IPS-20b (cell line): ENCODE data around the gene MAGI1.

Source experiments
- H3K27ac ChIP-seq: one replicate; pipeline ENCODE4 v1.5.1; 2013; ENCODE audit warnings: low read length
- H3K27me3 ChIP-seq: 2 replicates; pipeline ENCODE4 v1.6.1; 2013; ENCODE audit warnings: mild to moderate bottlenecking, low read length, inconsistent platforms; ENCODE audit not compliant: insufficient read depth
- H3K36me3 ChIP-seq: 2 replicates; pipeline ENCODE4 v1.6.1; 2013; ENCODE audit warnings: low read depth, mild to moderate bottlenecking, inconsistent platforms, low read length, moderate library complexity; ENCODE audit not compliant: insufficient read depth
- H3K4me1 ChIP-seq: 2 replicates; pipeline ENCODE4 v1.6.1; 2013; ENCODE audit warnings: mild to moderate bottlenecking, control low read depth, inconsistent platforms, low read length, moderate library complexity; ENCODE audit not compliant: insufficient read depth
- H3K4me3 ChIP-seq: 2 replicates; pipeline ENCODE4 v1.5.1; 2013; ENCODE audit warnings: mild to moderate bottlenecking, low read length, inconsistent platforms
- H3K9ac ChIP-seq: 2 replicates; pipeline ENCODE4 v1.6.1; 2013; ENCODE audit warnings: low read depth, mild to moderate bottlenecking, inconsistent platforms, low read length, moderate library complexity
- H3K9me3 ChIP-seq: 2 replicates; pipeline ENCODE4 v1.6.1; 2013; ENCODE audit warnings: mild to moderate bottlenecking, low read depth, low read length, inconsistent platforms; ENCODE audit not compliant: insufficient read depth

The MAGI1 gene

GRCh38 chr3:65538101-65538500 is 500.6 kb downstream of the MAGI1 start:
- Histone ChIP-seq H3K4me3 (no peak overlapping the region), H3K27me3 (no peaks in the 10 kb centered on the region), H3K4me1 (peaks cover 44% of the 10 kb centered on the region), H3K9me3 (peaks cover 2% of the 10 kb centered on the region; the same call in 1 of the 2 replicates), H3K9ac (no peak overlapping the region), H3K27ac (no peak overlapping the region), H3K36me3 (no peaks in the 10 kb centered on the region)

- no peak overlapping the region for H3K9ac ChIP-seq
- no peaks in the 10 kb centered on the region for H3K36me3 ChIP-seq
- H3K27me3 ChIP-seq = no peaks in the 10 kb centered on the region
- H3K27ac ChIP-seq = no peak overlapping the region
- peaks cover 48% of the 10 kb centered on the region for H3K4me1 ChIP-seq
- H3K9me3 ChIP-seq = no peaks in the 10 kb centered on the region
- no peak overlapping the region for H3K4me3 ChIP-seq
Measured at GRCh38 chr3:65537109-65537508, 501.6 kb downstream of the MAGI1 start.

DNA sequence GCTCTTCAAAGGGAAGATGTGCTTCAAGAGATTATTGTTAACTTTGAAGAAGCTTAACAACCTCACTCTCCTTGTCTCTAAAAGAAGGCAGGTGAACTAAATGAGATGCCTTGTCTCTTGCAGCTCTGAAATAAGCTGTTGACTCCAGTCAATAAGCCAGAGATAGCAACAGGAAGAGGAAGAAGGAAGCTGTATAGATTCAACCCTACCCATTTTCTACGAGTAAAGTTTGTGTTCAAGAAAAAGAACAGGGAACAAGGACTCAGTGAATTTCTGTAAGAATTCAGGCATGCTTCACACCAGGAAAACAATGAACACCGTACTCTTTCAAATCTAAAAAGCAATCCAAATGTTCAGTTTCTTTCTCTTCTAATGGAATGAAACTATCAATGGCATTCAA is 503.5 kb downstream of the MAGI1 start:
- H3K4me3 ChIP-seq = no peak overlapping the region
- H3K9me3 ChIP-seq = no peaks in the 10 kb centered on the region
- no peaks in the 10 kb centered on the region for H3K27me3 ChIP-seq
- H3K27ac ChIP-seq = no peak overlapping the region
- peaks cover 38% of the 10 kb centered on the region for H3K4me1 ChIP-seq
- no peak overlapping the region for H3K9ac ChIP-seq
- no peaks in the 10 kb centered on the region for H3K36me3 ChIP-seq

DNA sequence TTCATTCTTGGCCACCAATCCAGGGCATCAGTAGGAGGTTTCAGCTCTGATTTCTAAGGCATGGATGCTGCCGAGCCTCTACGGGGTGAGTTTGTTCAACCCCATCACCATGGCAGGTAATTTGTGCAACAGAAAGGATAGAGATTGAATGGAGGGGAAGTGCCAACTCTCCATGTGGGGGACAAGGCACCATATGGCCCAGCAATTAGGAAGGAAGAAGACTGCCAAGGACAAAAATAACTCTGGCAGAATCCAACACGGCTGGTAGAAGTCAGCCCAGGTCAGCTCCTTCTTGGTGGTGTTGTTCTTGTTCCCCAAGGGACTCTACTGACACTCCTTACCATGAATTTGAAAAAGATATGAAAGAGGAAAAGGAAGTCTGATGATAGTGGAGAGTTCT is 503.9 kb downstream of the MAGI1 start:
- Histone ChIP-seq H3K4me1 (peaks cover 33% of the 10 kb centered on the region), H3K4me3 (no peak overlapping the region), H3K27ac (no peak overlapping the region), H3K27me3 (no peaks in the 10 kb centered on the region), H3K9me3 (no peaks in the 10 kb centered on the region), H3K36me3 (no peaks in the 10 kb centered on the region), H3K9ac (no peak overlapping the region)

DNA sequence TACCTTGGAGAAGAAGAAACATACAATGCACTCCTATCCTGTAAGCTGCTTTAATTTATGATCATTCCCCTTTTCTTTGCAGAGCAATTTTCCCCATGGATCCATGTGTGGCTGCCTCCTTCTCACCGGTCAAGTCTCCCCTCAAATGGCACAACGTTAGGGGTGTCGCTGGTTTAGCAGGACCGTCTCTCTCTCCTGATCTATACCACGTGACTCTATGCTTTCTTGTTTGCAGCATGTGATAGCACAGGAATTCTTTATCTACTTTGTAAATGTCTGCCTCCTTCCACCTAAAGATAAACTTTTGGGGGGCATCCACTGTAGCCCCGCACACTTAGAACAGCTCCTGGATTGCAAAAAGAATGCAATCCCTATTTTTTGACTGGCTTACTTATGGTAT is 506.0 kb downstream of the MAGI1 start:
- Histone ChIP-seq H3K27me3 (no peaks in the 10 kb centered on the region), H3K4me3 (no peak overlapping the region), H3K9ac (no peak overlapping the region), H3K27ac (no peak overlapping the region), H3K9me3 (no peaks in the 10 kb centered on the region), H3K4me1 (peaks cover 17% of the 10 kb centered on the region; the same call in 1 of the 2 replicates), H3K36me3 (no peaks in the 10 kb centered on the region)

DNA sequence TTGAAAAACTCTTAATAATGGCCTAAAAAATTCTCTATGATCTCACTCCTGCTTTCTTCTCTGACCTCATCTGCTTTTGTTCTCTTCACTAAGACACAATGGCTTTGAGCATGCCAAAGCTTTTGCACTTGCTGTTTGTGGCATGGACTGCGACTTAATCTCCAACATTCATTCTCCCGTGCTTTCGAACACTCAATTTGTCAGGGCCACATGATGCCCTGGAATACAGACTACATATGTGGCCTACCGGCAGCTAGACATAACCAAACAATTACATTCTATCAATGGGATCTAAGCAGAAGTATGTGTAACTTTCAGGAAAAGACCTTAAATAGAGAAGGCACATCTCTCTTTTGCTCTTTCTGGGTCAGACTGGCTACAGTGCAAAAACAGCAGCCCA is 506.5 kb downstream of the MAGI1 start:
- no peak overlapping the region for H3K9ac ChIP-seq

GRCh38 chr3:65531499-65531898 is 507.2 kb downstream of the MAGI1 start:
- no peaks in the 10 kb centered on the region for H3K36me3 ChIP-seq
- H3K27ac ChIP-seq = no peak overlapping the region
- peaks cover 6% of the 10 kb centered on the region; the same call in 1 of the 2 replicates for H3K4me1 ChIP-seq
- H3K9me3 ChIP-seq = no peaks in the 10 kb centered on the region
- no peak overlapping the region for H3K9ac ChIP-seq
- no peak overlapping the region for H3K4me3 ChIP-seq
- H3K27me3 ChIP-seq = no peaks in the 10 kb centered on the region

More for the DNA sequence above, 506.5 kb downstream of the MAGI1 start:
- Histone ChIP-seq H3K27me3 (no peaks in the 10 kb centered on the region), H3K27ac (no peak overlapping the region), H3K4me3 (no peak overlapping the region), H3K4me1 (peaks cover 13% of the 10 kb centered on the region; the same call in 1 of the 2 replicates), H3K9me3 (no peaks in the 10 kb centered on the region), H3K36me3 (no peaks in the 10 kb centered on the region)

DNA sequence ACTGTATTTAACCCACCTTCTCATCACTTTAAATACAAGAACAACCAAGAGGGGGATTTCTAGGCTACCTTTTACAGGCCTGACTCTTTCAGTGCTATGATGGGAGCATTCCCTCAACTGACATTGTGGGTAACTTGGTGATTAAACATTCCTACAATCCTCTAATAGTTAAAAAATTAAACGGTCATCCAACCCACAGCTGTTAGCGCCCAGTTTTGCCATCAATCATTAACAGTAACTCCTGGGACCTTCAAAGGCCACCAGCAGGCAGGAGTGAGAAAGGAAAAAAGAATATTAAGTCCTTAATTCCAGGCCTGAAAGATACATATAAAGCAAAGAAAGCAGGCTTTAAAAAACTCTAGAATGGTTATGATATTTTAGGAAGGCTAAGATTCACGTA is 512.1 kb downstream of the MAGI1 start:
- H3K4me3 ChIP-seq = no peak overlapping the region
- no peak overlapping the region for H3K9ac ChIP-seq
- no peaks in the 10 kb centered on the region for H3K9me3 ChIP-seq
- no peak overlapping the region for H3K27ac ChIP-seq
- no peaks in the 10 kb centered on the region for H3K36me3 ChIP-seq
- peaks cover 19% of the 10 kb centered on the region; the same call in 1 of the 2 replicates for H3K4me1 ChIP-seq
- H3K27me3 ChIP-seq = no peaks in the 10 kb centered on the region

GRCh38 chr3:65524584-65524983 is 514.1 kb downstream of the MAGI1 start:
- H3K9me3 ChIP-seq = no peaks in the 10 kb centered on the region
- H3K9ac ChIP-seq = no peak overlapping the region
- H3K27me3 ChIP-seq = no peaks in the 10 kb centered on the region
- H3K4me1 ChIP-seq = peaks cover 28% of the 10 kb centered on the region; the same call in 1 of the 2 replicates
- H3K4me3 ChIP-seq = no peak overlapping the region
- no peaks in the 10 kb centered on the region for H3K36me3 ChIP-seq
- H3K27ac ChIP-seq = no peak overlapping the region

DNA sequence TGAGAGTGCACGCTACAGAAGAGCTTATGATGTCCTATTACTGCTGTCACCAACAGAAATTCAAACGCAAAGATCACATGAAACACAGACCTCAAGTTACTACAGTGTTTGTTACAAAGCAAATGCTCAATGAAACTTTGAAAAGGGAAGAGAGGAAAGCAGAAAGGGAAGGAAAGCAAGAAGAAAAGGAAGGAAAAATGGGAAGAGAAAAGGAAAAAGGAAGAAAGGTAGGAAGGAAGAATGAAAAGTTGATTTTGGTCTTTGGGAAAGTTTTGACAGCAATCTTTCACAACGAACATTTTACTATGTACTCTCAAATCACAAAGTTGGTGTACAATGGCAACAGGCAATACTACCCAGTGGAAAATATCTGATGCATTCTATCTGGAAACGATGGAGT is 514.8 kb downstream of the MAGI1 start:
- Histone ChIP-seq H3K4me3 (no peak overlapping the region), H3K4me1 (peaks cover 28% of the 10 kb centered on the region; the same call in 1 of the 2 replicates), H3K27ac (no peak overlapping the region), H3K36me3 (no peaks in the 10 kb centered on the region), H3K9ac (no peak overlapping the region), H3K27me3 (no peaks in the 10 kb centered on the region), H3K9me3 (no peaks in the 10 kb centered on the region)

GRCh38 chr3:65521032-65521431 is 517.7 kb downstream of the MAGI1 start:
- Histone ChIP-seq H3K4me3 (no peak overlapping the region), H3K27ac (no peak overlapping the region), H3K4me1 (peaks cover 28% of the 10 kb centered on the region; the same call in 1 of the 2 replicates)

DNA sequence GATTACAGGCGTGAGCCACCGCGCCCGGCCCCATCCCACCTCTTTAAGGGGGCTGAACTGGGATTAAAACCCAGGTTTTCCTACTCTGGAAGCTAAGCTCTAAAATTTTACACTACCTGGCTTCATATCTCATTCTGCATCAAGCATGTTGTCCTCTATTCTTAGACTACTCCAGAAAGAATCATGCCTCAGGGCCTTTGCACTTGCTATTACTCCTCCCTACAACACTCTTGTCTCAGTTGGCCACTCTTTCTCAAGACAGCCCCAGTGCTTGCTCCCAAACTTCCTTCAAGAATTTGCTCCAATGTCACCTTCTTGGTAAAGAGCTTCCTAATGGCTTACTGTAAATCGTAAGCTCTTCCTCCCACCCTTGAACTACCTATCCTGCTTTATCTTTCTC is 521.7 kb downstream of the MAGI1 start:
- Histone ChIP-seq H3K27me3 (no peaks in the 10 kb centered on the region), H3K36me3 (0 out of 2 replicates have a peak, but pooled peaks cover 3% of the 10 kb centered on the region), H3K4me3 (no peak overlapping the region), H3K9ac (no peak overlapping the region), H3K27ac (no peak overlapping the region), H3K9me3 (no peaks in the 10 kb centered on the region), H3K4me1 (peaks cover 8% of the 10 kb centered on the region; the same call in 1 of the 2 replicates)

More at GRCh38 chr3:65521032-65521431, 517.7 kb downstream of the MAGI1 start:
- H3K36me3 ChIP-seq = no peaks in the 10 kb centered on the region
- H3K9me3 ChIP-seq = no peaks in the 10 kb centered on the region
- no peaks in the 10 kb centered on the region for H3K27me3 ChIP-seq
- no peak overlapping the region for H3K9ac ChIP-seq
